HG02938 (cell line): ENCODE measurements around the gene FOXE1.

Experiments
- ATAC-seq: cut with Tn5 transposase; IDR thresholded peaks from one replicate; pipeline ENCODE4 v1.9.1; 2021; ENCODE audit warnings: mild to moderate bottlenecking, moderate library complexity; ENCODE audit not compliant: unreplicated experiment

FOXE1 gene

GRCh38 chr9:97864396-97864795 lies 11.4 kb downstream of the FOXE1 start:
- ATAC-seq: no peak

- ATAC-seq: no peak
These were observed 13.3 kb downstream of the FOXE1 start for GRCh38 chr9:97866300-97866699.

GRCh38 chr9:97866848-97867247 lies 13.8 kb downstream of the FOXE1 start:
- ATAC-seq: no peak

GRCh38 chr9:97868859-97869258 lies 15.8 kb downstream of the FOXE1 start:
- ATAC-seq: no peak

- ATAC-seq: no peak
These were observed 20.4 kb downstream of the FOXE1 start for GRCh38 chr9:97873425-97873824.

- ATAC-seq: no peak
These were observed 20.9 kb downstream of the FOXE1 start for GRCh38 chr9:97873882-97874281.

- ATAC-seq: no peak
These were observed 21.6 kb downstream of the FOXE1 start for GRCh38 chr9:97874624-97875023.

- no peak for ATAC-seq
These were observed 22.1 kb downstream of the FOXE1 start for GRCh38 chr9:97875111-97875510.

GRCh38 chr9:97876061-97876460 lies 23.0 kb downstream of the FOXE1 start:
- no peak for ATAC-seq

GRCh38 chr9:97880336-97880735 lies 27.3 kb downstream of the FOXE1 start:
- ATAC-seq: no peak

- ATAC-seq: no peak
These were observed 37.2 kb downstream of the FOXE1 start for GRCh38 chr9:97889941-97890887.

GRCh38 chr9:97891736-97892135 lies 38.7 kb downstream of the FOXE1 start:
- ATAC-seq: no peak

GRCh38 chr9:97892421-97892820 lies 39.4 kb downstream of the FOXE1 start:
- ATAC-seq: no peak

- ATAC-seq: no peak
These were observed 42.2 kb downstream of the FOXE1 start for GRCh38 chr9:97895211-97895610.

GRCh38 chr9:97895695-97896332 lies 42.8 kb downstream of the FOXE1 start:
- ATAC-seq: no peak

- no peak for ATAC-seq
These were observed 47.2 kb downstream of the FOXE1 start for GRCh38 chr9:97900103-97900737.

- no peak for ATAC-seq
These were observed 47.9 kb downstream of the FOXE1 start for GRCh38 chr9:97900738-97901565.

- no peak for ATAC-seq
These were observed 50.2 kb downstream of the FOXE1 start for GRCh38 chr9:97903177-97903576.

GRCh38 chr9:97904725-97905124 lies 51.7 kb downstream of the FOXE1 start:
- ATAC-seq: no peak

GRCh38 chr9:97905228-97905627 lies 52.2 kb downstream of the FOXE1 start:
- ATAC-seq: no peak
